NCI-H82 treated with DMSO at 0.1 percent for 48 hours (cell line): ENCODE data around the gene CFAP299.

Experiments
- DNase-seq: peaks from one replicate; lab custom pipeline; 2025; ENCODE audit not compliant: unreplicated experiment; lab: John Stamatoyannopoulos, UW

The CFAP299 gene

GRCh38 chr4:80387390-80388283 is 52.1 kb downstream of the CFAP299 start:
- no peak for DNase-seq

GRCh38 chr4:80388284-80388607 is 52.7 kb downstream of the CFAP299 start:
- no peak for DNase-seq

DNA sequence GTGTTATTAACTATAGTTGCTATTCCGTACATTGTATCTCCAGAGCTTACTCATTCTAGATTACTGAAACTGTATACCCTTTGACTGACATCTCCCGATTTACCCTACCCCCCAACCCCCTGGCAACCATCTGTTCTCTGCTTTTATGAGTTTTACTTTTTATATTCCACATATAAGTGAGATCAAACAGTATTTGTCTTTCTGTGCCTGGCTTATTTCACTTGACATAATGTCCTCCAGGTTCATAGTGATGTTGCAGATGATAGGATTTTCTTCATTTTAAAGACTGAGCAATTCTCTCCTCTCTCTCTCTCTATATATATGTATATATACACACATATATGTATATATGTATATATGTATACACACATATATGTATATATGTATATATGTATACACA is 54.6 kb downstream of the CFAP299 start:
- DNase-seq, result no peak

- no peak for DNase-seq
These were observed 57.9 kb downstream of the CFAP299 start for GRCh38 chr4:80393246-80393969.

DNA sequence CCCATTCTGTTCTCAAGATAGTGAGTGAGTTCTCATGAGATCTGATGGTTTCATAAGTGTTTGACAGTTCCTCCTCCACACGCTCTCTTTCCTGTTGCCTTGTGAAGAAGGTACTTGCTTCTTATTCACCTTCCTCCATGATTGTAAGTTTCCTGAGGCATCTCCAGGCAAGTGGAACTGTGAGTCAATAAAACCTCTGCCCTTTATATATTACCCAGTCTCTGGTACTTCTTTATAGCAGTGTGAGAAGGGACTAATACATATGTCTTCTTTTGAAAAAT is 58.4 kb downstream of the CFAP299 start:
- DNase-seq, result no peak

- no peak for DNase-seq
These were observed 71.7 kb downstream of the CFAP299 start for GRCh38 chr4:80407246-80407645.

- no peak for DNase-seq
These were observed 74.3 kb downstream of the CFAP299 start for GRCh38 chr4:80409809-80410208.

DNA sequence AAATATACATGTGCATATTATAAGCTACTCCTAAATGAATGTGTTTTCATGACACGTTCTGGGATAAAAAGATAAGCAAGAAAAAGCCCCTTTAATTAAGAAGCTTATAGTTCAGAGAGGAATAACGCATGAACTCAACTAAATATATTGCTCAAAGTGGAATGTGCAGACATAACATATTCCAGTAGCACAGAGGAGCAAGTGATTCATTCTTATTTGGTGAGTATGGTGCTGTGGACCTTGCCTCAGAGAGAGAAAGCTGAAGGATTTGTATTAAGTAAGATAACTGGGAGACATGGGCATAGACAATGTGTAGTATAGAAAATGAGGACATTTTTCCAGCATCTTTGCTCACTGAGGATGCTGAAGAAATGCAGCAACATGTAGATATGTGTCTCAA is 76.8 kb downstream of the CFAP299 start:
- no peak for DNase-seq

DNA sequence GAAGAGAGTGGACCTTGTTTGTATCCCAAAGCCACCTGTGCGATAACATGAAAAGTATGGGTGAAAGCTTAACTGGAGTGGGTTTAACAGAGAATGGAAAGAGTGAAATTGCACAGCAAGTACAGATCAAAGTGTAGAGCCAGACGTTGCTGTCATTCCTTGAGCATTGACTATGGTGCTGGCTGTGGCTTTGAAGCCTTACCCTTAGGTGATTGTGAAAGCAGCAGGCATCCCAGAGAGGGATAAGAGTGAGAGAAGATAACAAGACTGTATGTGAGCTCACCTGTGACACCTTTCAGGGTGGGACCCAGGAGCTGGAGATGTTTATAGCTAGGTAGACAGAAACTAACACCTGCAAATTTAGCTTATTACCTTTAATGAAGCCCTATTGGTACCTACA is 77.6 kb downstream of the CFAP299 start:
- no peak for DNase-seq

- no peak for DNase-seq
These were observed 81.5 kb downstream of the CFAP299 start for GRCh38 chr4:80417019-80417418.

- no peak for DNase-seq
These were observed 84.4 kb downstream of the CFAP299 start for GRCh38 chr4:80419946-80420345.

DNA sequence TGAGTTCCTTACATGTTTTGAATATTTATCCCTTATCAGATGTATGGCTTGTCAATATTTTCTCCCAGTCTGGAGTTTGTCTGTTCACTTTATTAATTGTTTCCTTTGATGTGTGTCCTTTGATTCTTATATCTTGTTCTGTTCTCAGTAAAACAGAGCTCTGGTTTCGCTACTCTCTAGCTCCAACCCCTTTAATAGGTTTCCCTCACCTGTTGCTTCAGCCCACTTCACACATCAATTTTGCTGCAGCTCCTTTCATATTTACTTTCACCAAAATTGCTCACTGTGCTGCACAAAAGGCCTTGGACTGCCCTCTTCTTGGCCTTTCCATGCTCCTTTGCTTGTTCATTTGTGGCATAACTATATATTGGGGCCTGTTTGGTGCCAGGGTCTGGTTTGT is 85.1 kb downstream of the CFAP299 start:
- DNase-seq, result no peak

- no peak for DNase-seq
These were observed 87.3 kb downstream of the CFAP299 start for GRCh38 chr4:80422727-80423404.

GRCh38 chr4:80423553-80424224 is 88.2 kb downstream of the CFAP299 start:
- DNase-seq, result no peak

DNA sequence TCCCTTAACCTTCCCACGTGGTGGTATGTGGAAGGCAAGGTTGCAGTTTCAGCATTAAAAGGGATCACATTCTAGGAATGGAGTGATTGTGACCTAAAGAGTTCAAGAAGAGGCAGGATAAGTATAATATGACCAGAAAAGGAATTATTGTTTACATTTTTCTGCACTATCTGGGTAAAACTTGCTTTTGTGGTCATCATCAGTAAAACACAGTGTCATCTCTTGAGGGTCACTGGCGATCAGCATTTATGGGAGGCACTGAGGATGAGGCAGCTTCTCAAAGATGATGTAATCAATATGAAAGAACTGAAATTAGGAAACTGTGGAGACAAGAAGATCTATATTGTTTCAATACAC is 88.7 kb downstream of the CFAP299 start:
- DNase-seq, result no peak

GRCh38 chr4:80425124-80426100 is 89.9 kb downstream of the CFAP299 start:
- DNase-seq, result no peak

DNA sequence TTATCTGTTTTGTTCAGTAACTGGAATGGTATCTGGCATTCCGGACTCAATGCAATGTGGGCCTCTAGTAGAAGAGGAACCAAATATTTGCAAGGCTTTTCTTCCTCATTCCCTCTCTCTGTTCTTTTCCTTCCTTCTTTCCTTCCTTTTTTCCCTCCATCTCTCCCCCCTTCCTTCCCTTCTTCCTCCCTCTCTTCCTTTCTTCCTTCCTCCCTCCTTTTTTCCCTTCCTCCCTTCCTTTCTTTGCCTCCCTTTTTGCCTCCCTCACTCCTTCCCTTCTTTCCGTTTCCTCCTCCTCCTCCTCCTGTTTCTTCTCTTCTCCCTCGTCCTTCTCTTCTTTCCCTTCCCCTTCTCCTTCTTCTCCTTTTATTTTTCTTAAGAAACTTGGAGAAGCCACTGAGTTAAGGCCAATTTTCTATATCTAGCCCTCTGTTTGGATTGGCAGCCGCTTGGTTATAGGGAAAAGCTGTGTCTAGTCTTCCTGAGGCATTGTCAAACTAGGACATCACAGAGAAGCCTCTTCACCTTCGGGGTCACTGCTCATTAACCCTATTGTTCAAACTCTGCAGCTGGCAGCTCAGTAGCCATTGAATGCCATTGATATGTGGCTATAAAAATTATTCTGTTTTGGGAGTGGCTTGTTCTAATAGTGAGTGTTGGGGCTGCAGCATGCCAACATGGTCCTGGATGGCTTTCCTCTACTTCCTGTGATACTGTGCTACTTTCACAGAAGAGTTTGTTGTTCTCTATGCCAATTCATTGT is 95.9 kb downstream of the CFAP299 start:
- no peak for DNase-seq

- DNase-seq, result no peak
These were observed 98.7 kb downstream of the CFAP299 start for GRCh38 chr4:80434238-80434637.

DNA sequence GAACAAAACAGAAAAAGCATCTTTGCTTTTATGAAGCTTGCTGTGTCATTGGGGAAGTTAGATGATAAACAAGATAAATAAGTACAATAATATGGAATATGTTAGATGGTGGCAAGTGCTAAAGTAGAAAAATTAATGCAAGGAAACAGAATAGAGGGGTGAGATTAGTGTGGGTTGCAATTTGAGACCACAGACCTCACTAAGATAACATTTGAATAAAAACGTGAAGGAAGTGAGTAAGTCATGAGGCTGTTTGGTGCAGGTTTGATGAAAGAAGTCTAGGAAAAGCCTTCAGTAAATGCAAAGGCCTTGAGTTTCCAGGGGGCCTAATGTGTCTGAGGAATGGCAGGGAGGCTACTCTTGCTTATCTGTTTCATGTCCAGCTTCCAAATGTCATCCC is 102.5 kb downstream of the CFAP299 start:
- no peak for DNase-seq
